ENCODE data around the gene ERICH4.

DNA sequence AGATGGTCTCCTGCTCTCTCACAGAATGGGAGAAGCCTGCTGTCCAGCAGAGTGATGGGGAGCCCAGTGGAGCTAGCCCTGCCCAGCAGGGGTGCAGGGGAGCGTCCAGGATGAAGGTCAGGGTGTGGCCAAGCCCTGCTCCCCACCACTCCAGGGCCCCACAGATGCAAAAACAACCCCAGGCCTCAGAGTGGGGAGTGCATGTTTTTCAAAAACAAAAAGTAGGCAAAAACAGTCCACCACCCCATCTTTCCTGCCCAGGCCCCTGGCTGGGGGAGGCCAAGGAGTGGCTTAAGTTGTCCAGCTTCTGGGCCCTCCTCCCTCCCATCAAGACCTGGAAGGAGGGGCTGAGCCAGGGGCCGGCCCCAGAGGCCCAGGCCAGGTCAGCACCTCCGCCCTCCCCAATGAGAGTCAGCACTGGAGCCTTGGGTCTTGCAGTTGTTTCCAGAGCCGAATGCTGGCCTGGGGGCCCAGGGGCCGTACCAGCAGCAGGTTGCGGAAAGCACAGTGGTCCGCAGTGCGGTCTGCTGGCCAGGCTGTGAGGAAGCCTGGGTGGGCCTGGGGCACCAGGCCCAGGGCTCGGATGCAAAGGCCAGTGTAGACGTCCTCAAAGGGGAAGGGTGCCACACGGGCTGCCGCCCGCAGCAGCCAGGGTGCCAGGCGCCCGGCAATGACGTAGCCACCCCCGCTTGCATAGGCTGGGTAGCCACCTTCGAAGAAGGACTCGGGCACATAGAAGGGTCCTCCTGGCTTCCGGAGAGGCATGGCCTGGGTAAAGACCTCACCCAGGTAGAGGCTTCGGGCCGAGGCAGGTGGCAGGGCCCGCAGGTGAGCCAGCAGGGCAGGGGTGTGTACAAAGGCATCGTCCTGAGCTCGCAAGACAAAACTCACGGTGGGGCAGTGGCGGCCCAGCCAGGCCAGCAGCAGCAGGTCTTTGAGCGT is 17.5 kb upstream of the ERICH4 start:
- TF ChIP-seq, protein P1, sequence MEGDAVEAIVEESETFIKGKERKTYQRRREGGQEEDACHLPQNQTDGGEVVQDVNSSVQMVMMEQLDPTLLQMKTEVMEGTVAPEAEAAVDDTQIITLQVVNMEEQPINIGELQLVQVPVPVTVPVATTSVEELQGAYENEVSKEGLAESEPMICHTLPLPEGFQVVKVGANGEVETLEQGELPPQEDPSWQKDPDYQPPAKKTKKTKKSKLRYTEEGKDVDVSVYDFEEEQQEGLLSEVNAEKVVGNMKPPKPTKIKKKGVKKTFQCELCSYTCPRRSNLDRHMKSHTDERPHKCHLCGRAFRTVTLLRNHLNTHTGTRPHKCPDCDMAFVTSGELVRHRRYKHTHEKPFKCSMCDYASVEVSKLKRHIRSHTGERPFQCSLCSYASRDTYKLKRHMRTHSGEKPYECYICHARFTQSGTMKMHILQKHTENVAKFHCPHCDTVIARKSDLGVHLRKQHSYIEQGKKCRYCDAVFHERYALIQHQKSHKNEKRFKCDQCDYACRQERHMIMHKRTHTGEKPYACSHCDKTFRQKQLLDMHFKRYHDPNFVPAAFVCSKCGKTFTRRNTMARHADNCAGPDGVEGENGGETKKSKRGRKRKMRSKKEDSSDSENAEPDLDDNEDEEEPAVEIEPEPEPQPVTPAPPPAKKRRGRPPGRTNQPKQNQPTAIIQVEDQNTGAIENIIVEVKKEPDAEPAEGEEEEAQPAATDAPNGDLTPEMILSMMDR (IDR thresholded peaks at IDR 0.05) = no peak
- TF ChIP-seq POLR2A (IDR thresholded peaks at IDR 0.05) (no peak), POLR2AphosphoS5 (IDR thresholded peaks at IDR 0.05) (no peak)

All from breast epithelium (tissue), 3 donors.